Stimulated activated CD4-positive, alpha-beta T cell treated with anti-CD3 and anti-CD28 coated beads, Interleukin-15, amount 100 ng/mL, for 48 hours (primary cell): ENCODE measurements around the gene SNRNP200.
"Not testable (repeated sequence)": the region's sequence is repeated elsewhere in the genome, so short reads cannot be mapped to it uniquely, and the experiment has no call there.

ENCODE experiments used
- DNase-seq, 2 donors: peaks; one replicate each; pipeline ENCODE4 v3.0.0-alpha.2; 2020; ENCODE audit warnings: low read depth in 2 of 2

SNRNP200 gene

GRCh38 chr2:96325041-96325883 is 19.9 kb upstream of the SNRNP200 start, which contains the start of gene ITPRIPL1:
Gene ITPRIPL1 (plus strand): TSS chr2:96325317. CDS start chr2:96325840, 523 bp downstream.
- no peak for DNase-seq

- DNase-seq = no peak
Measured at GRCh38 chr2:96324721-96325040, 19.3 kb upstream of the SNRNP200 start.

DNA sequence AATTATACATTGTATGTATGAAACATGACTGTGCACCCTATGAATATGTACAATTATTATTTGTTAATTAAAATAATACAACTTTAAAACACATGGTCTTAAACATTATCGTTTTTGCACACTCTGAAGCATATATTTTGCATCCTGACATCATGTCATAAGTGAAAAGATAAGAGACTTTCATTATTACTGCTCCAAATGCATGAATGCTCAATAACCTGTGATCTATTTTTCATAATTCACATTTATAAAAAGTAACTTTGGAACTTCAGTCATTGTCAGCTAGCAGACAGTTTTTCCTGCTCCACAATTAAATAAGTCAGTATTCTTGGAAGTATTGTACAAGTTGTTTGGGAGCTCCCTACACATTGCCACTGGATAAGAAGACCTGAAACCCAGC is 18.5 kb upstream of the SNRNP200 start:
- DNase-seq = no peak

DNA sequence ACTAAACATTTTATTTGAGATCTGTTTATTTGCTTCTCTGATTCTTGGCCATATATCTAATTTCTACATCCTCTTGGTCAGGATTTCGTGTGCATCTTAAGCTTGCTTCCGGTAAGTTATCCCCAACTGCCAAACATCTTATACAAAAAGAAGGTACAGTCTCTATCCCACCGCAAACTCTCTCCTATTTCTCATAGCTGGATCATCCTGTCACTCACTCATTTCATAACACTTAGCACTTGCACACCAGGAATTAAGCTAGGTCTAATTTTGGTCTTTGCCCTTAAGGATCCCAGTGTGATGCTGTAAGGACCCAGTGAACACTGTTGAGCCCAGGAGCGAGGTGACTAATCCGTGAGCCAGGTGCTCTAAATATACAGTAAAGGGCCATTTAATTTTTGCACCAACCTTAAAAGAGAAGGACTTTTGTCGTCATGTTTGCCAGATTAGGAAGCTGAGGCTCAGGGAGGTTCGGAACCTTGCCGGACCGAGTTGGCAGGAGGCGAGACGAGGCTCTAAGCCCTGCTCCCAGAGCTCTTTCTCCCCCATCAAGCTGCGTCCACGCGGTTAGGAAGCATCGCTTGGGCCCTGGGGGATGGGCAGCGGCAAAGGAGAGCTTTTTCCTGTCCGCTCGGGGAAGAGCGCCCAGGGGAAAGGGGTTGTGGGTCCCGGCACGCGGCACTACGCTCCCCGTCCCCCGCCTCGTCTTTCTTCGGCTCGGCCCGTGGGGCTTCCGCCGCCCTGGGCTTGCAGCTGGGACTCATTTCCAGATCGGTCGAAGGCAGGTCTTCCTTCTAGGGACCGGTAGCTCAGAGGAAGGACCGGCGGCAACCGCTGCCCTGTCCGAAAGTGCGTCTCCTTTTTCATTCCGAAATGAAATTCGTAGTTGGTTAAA is 15.6 kb upstream of the SNRNP200 start:
- no peak for DNase-seq

- no peak for DNase-seq
Measured at GRCh38 chr2:96320326-96320725, 15.0 kb upstream of the SNRNP200 start.

- DNase-seq = no peak
Measured at GRCh38 chr2:96319396-96319795, 14.1 kb upstream of the SNRNP200 start.

- no peak for DNase-seq
Measured at GRCh38 chr2:96318723-96319122, 13.4 kb upstream of the SNRNP200 start.

- no peak for DNase-seq
Measured at GRCh38 chr2:96317584-96317997, 12.2 kb upstream of the SNRNP200 start.

GRCh38 chr2:96316999-96317398 is 11.7 kb upstream of the SNRNP200 start:
- no peak for DNase-seq

DNA sequence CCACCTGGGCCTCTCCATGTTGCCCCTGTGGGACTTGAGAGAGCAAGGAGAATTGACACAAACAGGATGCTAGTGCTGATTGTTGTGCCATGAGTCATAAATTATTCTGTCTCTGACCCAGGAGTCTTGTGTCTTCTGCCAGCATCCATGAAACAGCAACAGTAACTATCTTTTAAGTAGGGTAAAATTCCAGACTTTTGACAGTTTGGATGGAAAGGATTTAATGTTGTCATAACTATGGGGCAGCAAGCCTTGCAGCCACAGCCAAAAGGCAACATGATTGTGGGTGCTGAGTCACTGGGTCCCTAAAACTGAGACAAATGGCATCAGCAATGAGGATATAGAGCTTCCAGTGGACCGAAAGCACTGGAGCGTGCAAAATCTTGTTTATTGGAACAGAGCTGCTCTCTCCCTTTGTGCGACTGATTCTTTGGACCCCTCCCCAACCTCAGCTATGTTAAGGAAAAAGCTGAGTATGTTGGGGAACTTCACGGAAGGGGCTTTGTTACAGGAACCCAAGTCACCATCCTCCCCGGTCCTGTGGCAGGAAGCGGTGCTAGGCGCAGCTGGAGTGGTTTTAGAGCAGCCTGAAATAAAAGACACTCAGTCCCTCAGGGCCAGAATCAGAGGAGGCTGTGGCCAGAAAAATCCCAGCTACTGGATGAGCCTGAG is 10.2 kb upstream of the SNRNP200 start:
- no peak for DNase-seq

DNA sequence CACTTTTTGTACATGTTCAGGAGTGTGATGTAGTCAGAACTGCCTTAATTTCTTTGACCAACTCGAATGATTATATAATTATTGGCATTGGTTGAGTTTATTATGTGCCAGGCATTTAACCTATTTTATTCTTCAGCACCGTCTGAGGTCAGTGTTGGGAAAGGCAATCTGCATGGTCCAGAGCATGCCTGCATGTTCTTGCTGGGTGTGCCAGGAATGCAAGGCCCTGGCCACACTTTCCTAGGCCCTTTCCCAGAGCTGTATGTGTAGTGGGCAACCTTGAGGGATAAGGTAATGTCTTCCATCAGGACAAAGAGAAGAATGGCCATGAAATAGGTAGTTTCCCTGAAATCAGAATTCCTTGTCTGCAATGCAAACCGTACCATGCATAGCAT is 9.7 kb upstream of the SNRNP200 start:
- DNase-seq = no peak

GRCh38 chr2:96308248-96308647 is 2.9 kb upstream of the SNRNP200 start:
- DNase-seq = no peak

GRCh38 chr2:96306370-96306769 is 1.0 kb upstream of the SNRNP200 start:
- no peak for DNase-seq

GRCh38 chr2:96305979-96306308 is 598 bp upstream of the SNRNP200 start:
- DNase-seq = no peak

GRCh38 chr2:96304606-96305005 is 740 bp downstream of the SNRNP200 start:
- no peak for DNase-seq

DNA sequence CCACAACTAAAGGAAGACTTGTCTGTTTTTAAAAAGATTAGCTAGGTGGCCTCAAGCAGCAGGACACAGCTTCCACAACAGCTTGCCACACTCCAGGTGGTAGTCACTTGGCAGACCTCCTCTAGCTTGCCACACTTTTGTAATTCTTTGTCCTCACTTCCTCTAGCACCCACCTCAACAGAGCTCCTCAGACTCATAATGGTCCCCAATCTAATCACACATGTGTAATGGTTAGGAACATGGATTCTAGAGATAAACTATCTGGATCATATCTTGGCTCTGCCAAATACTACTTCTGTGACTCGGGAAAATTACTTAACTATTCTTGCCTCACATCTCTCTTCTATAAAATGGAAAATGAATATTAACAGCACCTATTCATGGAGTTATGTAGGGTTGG is 3.5 kb downstream of the SNRNP200 start:
- no peak for DNase-seq

DNA sequence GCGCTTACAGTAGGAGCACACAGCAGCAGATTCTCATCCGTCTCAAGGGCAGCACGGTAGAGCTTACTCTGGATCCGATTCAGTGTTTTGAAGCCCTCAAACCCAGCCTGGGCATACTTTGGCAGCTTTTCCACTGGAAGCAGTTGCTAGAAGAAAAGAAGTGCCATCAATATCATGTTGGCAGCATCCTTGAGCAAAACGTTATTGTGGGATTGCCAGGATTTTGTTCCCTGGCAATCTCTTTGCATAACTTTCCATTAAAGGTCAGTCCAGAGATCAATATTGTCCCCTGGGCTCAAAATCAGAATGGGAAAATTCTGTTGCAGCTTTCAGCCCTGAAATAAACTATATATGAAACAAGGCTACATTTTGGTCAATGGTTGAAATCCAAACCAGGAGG is 8.4 kb downstream of the SNRNP200 start:
- DNase-seq = no peak

GRCh38 chr2:96294271-96294670 is 11.1 kb downstream of the SNRNP200 start:
- DNase-seq = not testable (repeated sequence)

- DNase-seq = no peak
Measured at GRCh38 chr2:96291751-96292150, 13.6 kb downstream of the SNRNP200 start.

DNA sequence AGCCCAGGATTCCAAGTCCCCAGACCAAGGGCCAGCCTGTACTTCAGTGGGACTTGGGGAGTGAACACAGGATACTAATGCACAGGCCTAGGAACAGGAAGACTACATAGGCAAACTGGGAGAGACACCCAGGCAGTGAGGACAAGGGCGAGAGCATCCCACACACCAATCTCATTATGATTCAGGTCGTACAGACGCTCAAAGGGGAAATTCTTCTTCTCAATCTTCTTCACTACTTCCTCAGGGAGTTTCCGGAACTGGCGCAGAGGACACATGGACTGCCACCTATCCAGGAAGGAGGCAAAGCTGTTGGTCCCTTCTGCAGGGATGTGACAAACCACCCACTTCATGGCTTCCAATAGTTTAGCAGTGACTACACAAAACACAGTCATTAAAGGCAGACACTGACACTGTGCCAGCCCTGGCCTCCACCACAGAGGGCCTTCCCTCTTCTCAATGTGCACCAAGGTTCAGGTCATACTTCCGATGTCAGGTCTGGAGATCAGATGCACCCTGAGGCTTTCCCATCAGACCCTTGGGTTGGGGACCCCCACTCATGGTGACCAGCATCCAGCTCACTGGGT is 18.0 kb downstream of the SNRNP200 start:
- DNase-seq = no peak

DNA sequence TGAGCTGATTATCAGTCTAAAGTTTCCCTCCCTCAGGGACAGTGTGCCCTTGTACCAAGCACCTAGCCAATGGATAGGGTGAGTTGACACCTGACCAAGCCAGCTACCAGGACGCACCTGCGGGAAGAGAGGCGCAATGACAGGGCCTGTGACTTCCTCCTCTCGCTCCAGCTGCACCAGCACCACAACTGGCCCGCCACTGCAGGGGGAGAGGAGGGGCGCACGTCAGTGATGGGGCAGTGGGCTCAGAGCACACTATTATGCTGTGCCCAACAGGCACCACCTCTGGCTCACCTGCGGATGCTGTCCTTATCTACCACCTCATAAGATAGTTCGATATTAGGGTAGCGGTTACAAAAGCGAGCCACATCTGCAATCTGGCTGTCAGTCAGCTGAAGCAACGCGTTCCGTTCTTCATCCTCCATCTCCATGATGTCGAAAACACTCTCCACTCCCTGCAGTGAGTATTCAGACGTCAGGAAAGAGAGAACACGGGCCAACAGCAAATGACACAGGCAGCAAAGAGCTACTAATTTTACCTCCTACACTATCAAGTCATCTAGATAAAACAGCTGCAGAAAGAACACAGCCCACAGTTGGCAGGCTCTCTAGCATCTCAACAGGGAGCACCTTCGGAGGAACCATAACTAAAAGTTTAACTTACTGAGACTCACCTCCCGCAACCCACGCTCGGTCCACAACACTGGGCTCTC is 28.4 kb downstream of the SNRNP200 start:
- DNase-seq = no peak
